ENCODE data around the gene HOXD10.

Gene HOXD10

GRCh38 chr2:176165370-176166050, 48.9 kb downstream of the HOXD10 start:
- no peak for DNase-seq

- DNase-seq = no peak
Measured at GRCh38 chr2:176166272-176166671, 49.7 kb downstream of the HOXD10 start.

GRCh38 chr2:176167398-176167797, 50.8 kb downstream of the HOXD10 start:
- no peak for DNase-seq

GRCh38 chr2:176169181-176169580, 52.6 kb downstream of the HOXD10 start:
- DNase-seq = no peak
